Fibroblast of skin of left biceps (primary cell): ENCODE measurements around the gene RPL7A.

ENCODE experiments used
- DNase-seq, 2 experiments: peaks; one replicate each; pipeline ENCODE4 v3.0.0-alpha.2; 2013; ENCODE audit warnings: low read depth in 2 of 2

Gene RPL7A

GRCh38 chr9:133347515-133347984 lies 468 bp upstream of the RPL7A start:
- DNase-seq = no peak

GRCh38 chr9:133348718-133349573 lies 928 bp downstream of the RPL7A start:
- DNase-seq = no peak

GRCh38 chr9:133349965-133350616 lies 2.1 kb downstream of the RPL7A start:
- no peak for DNase-seq

GRCh38 chr9:133351526-133351907 lies 3.5 kb downstream of the RPL7A start:
- DNase-seq = no peak

GRCh38 chr9:133351908-133352634 lies 4.1 kb downstream of the RPL7A start:
- DNase-seq = no peak

GRCh38 chr9:133352635-133353340 lies 4.8 kb downstream of the RPL7A start:
- no peak for DNase-seq

GRCh38 chr9:133353548-133353947 lies 5.5 kb downstream of the RPL7A start:
- no peak for DNase-seq

GRCh38 chr9:133354766-133355165 lies 6.7 kb downstream of the RPL7A start:
- DNase-seq = no peak

GRCh38 chr9:133355881-133356357 lies 7.9 kb downstream of the RPL7A start:
- no peak for DNase-seq

GRCh38 chr9:133356391-133357091 lies 8.5 kb downstream of the RPL7A start, which contains the start of the genes SURF1 and SURF2:
Gene SURF1 (minus strand): TSS chr9:133356487. CDS start chr9:133356453, 34 bp downstream.
Gene SURF2 (plus strand): TSS chr9:133356550. CDS start chr9:133356593, 43 bp downstream.
- DNase-seq = no peak

GRCh38 chr9:133357656-133358055 lies 9.6 kb downstream of the RPL7A start:
- no peak for DNase-seq

- no peak for DNase-seq
These were observed 11.6 kb downstream of the RPL7A start for GRCh38 chr9:133359399-133360175.

GRCh38 chr9:133360400-133361393 lies 12.7 kb downstream of the RPL7A start:
- no peak for DNase-seq

GRCh38 chr9:133361507-133362092 lies 13.6 kb downstream of the RPL7A start:
- DNase-seq = no peak

- no peak for DNase-seq
These were observed 14.5 kb downstream of the RPL7A start for GRCh38 chr9:133362359-133363044.

- no peak for DNase-seq
These were observed 18.4 kb downstream of the RPL7A start for GRCh38 chr9:133366435-133366834.

- no peak for DNase-seq
These were observed 19.2 kb downstream of the RPL7A start for GRCh38 chr9:133367221-133367620.

- DNase-seq = no peak
These were observed 19.8 kb downstream of the RPL7A start for GRCh38 chr9:133367778-133368177.
